Measurements from ENCODE around the gene POLR1G.

Gene POLR1G, protein sequence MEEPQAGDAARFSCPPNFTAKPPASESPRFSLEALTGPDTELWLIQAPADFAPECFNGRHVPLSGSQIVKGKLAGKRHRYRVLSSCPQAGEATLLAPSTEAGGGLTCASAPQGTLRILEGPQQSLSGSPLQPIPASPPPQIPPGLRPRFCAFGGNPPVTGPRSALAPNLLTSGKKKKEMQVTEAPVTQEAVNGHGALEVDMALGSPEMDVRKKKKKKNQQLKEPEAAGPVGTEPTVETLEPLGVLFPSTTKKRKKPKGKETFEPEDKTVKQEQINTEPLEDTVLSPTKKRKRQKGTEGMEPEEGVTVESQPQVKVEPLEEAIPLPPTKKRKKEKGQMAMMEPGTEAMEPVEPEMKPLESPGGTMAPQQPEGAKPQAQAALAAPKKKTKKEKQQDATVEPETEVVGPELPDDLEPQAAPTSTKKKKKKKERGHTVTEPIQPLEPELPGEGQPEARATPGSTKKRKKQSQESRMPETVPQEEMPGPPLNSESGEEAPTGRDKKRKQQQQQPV

DNA sequence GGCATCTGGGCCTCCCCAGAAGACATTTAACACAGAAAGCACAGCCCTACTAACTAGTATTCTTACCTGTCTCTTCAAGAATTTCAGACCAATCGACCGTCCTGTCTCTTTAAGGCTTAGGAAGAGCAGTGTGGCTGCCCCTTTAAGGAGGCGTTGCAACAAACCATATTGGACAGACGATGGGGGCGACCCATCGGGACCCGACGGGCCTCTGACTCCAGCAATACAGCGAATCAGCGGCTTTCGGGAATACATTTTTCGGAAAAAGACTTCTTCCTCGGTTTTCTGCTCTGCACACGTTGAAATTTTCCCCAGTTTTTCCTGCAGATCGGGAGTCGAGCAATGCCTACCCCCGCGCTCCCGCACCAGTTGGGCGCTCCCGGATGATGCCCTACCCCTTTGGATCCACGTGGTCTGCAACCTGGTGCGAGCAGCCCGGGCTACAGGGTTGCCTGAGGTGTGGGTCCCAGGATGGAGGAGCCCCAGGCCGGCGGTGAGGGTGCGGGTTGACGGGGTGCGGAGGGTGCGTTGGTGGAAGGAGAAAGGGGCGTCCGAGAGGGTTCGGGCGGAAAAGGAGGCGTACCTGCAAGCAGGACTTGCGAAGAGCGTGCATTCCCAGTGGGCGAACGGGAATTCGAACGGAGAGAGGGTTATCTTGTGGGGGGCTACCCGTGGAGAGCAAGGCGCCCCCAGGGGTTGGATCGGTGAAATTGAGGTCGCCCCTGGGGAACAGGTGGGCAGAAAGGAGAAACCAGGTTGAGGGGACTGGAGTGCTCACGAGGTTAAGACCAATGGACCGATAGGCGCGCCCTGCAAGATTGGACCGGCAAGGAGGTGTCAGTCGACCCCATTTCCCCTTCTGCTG lies at the start of gene POLR1G:
TSS of gene POLR1G (plus strand) at position 419 of the 865 bp plus-strand sequence. CDS start at position 472, 53 bp downstream.
- Histone ChIP-seq H3K27ac (ENCODE audit: low read depth, low read length) (peak within 1 kb of the TSS; percentile 82), H3K4me1 (ENCODE audit: control insufficient read depth in 1 of 2, insufficient read depth in 2 of 2, low read length in 2 of 2) (peaks cover 26 to 45% of the 10 kb centered on the region in 2 donors), H3K9me3 (ENCODE audit: control insufficient read depth in 1 of 2, low read length in 2 of 2) (no peaks in the 10 kb centered on the region), H3K27me3 (ENCODE audit: control insufficient read depth in 1 of 2, insufficient read depth in 2 of 2, low read length in 2 of 2) (peaks cover 3 to 5% of the 10 kb centered on the region in 2 donors), H3K4me3 (ENCODE audit: low read depth in 1 of 2, low read length in 2 of 2) (peak within 1 kb of the TSS; percentile 83 to 95), H3K36me3 (ENCODE audit: control insufficient read depth in 1 of 2, insufficient read depth in 2 of 2, low read length in 2 of 2) (no peaks in the 10 kb centered on the region), H3K9ac (ENCODE audit: low read depth in 1 of 2, low read length in 2 of 2) (peak within 1 kb of the TSS; percentile 81 to 89)

DNA sequence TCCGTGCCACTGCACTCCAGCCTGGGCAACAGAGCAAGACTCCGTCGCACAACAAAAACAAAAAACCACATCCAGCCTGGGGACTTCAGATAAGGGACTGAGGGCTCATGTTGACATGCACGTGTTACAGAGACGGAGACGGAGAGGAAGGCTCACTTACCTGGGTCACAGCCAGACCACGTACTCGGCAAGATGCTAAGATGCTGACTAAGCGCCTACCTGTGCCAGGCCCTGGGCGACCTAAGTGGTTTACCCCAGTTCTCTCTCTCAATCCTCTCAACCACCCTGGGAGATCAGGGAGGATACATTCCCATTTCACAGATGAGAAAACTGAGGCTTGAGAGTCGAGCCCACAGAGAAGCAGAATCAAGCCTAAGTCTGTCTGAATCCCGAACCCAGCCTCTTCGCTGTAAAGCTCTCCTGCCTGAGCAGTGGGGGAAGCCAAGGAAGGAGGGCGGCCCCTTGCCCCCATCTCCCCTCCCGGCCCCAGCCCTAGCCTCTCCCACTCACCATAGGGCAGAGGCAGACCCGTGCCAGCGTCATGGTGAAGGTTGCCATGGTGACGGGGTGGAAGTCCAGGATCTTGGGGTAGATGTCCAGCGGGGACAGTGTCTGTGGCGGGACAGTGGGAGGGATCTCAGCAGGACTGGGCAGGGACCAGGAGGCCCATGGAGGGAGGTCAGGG lies 49.5 kb upstream of the POLR1G start:
- Histone ChIP-seq H3K4me3 (ENCODE audit: low read depth in 1 of 2, low read length in 2 of 2) (no peak overlapping the region), H3K9me3 (ENCODE audit: control insufficient read depth in 1 of 2, low read length in 2 of 2) (no peaks in the 10 kb centered on the region), H3K27me3 (ENCODE audit: control insufficient read depth in 1 of 2, insufficient read depth in 2 of 2, low read length in 2 of 2) (no peaks in the 10 kb centered on the region), H3K4me1 (ENCODE audit: control insufficient read depth in 1 of 2, insufficient read depth in 2 of 2, low read length in 2 of 2) (no peaks in the 10 kb centered on the region), H3K9ac (ENCODE audit: low read depth in 1 of 2, low read length in 2 of 2) (no peak overlapping the region), H3K36me3 (ENCODE audit: control insufficient read depth in 1 of 2, insufficient read depth in 2 of 2, low read length in 2 of 2) (peaks cover 0 to 23% of the 10 kb centered on the region in 2 donors), H3K27ac (ENCODE audit: low read depth, low read length) (no peak overlapping the region)

DNA sequence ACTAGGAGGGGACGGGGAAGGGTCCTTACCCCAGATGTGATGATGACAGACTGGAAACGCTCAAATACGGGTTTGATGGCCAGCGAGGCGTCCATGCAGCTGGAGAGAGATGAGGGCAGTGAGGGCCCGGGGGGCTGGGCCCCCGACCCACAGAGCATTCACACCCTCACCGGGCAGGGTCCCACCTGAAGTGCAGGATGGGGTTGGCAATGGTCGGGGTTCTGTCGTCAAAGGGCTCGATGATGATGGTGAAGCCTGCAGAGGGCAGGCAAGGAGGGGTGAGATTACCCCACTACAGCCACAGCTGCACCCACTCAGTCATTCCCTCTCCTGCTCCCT lies 49.0 kb upstream of the POLR1G start:
- H3K36me3 ChIP-seq (ENCODE audit: control insufficient read depth in 1 of 2, insufficient read depth in 2 of 2, low read length in 2 of 2) = peaks cover 0 to 25% of the 10 kb centered on the region in 2 donors
- H3K27me3 ChIP-seq (ENCODE audit: control insufficient read depth in 1 of 2, insufficient read depth in 2 of 2, low read length in 2 of 2) = no peaks in the 10 kb centered on the region
- no peaks in the 10 kb centered on the region for H3K4me1 ChIP-seq (ENCODE audit: control insufficient read depth in 1 of 2, insufficient read depth in 2 of 2, low read length in 2 of 2)
- no peak overlapping the region for H3K27ac ChIP-seq (ENCODE audit: low read depth, low read length)
- no peak overlapping the region for H3K9ac ChIP-seq (ENCODE audit: low read depth in 1 of 2, low read length in 2 of 2)
- no peaks in the 10 kb centered on the region for H3K9me3 ChIP-seq (ENCODE audit: control insufficient read depth in 1 of 2, low read length in 2 of 2)
- H3K4me3 ChIP-seq (ENCODE audit: low read depth in 1 of 2, low read length in 2 of 2) = no peak overlapping the region

DNA sequence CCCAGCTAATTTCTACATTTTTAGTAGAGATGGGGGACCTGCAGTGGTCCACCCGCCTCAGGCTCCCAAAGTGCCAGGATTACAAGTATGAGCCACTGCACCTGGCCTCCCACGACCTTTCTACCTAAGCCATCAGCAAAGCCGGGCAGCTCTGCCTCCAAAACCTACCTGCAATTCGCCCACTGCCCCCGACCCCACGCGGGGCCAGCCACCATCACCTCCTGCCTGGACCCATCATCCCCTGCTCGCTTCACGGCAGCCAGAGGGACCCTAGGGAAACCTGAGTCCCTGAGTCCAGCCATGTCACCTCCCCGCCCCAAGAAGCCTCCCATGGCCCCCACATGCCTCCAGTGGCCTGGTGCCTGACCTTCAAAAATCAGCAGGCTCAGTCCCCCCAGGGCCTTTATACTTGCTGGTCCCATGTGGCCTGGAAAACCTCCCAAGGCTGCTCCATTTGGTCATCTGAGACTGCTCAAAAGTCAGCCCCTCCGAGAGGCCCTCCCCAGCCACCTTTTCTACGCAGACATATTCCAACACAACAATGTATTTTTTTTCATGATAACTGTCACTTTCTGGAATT lies 48.1 kb upstream of the POLR1G start:
- Histone ChIP-seq H3K4me3 (ENCODE audit: low read depth in 1 of 2, low read length in 2 of 2) (no peak overlapping the region), H3K27me3 (ENCODE audit: control insufficient read depth in 1 of 2, insufficient read depth in 2 of 2, low read length in 2 of 2) (no peaks in the 10 kb centered on the region), H3K9me3 (ENCODE audit: control insufficient read depth in 1 of 2, low read length in 2 of 2) (no peaks in the 10 kb centered on the region), H3K4me1 (ENCODE audit: control insufficient read depth in 1 of 2, insufficient read depth in 2 of 2, low read length in 2 of 2) (no peaks in the 10 kb centered on the region), H3K27ac (ENCODE audit: low read depth, low read length) (no peak overlapping the region), H3K36me3 (ENCODE audit: control insufficient read depth in 1 of 2, insufficient read depth in 2 of 2, low read length in 2 of 2) (peaks cover 0 to 21% of the 10 kb centered on the region in 2 donors), H3K9ac (ENCODE audit: low read depth in 1 of 2, low read length in 2 of 2) (no peak overlapping the region)

DNA sequence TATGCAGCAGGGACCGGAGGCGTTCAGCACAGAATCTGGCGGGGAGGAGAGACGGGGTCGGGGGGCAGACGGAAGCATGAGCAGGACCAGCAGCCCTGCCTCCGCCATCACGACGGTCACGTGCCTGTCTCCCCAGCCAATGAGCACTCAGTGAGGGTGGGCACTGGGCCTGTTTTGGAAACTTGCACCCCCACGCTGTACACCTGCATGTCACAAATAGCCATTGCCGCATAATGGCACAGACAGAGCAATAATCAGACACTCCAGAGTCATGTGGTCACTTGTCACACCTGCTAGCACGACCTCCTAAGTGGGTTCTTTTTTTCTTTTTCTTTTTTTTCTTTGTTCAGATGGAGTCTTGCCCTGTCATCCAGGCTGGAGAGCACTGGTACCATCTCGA lies 44.8 kb upstream of the POLR1G start:
- H3K9ac ChIP-seq (ENCODE audit: low read depth in 1 of 2, low read length in 2 of 2) = no peak overlapping the region
- H3K4me3 ChIP-seq (ENCODE audit: low read depth in 1 of 2, low read length in 2 of 2) = no peak overlapping the region
- no peaks in the 10 kb centered on the region for H3K4me1 ChIP-seq (ENCODE audit: control insufficient read depth in 1 of 2, insufficient read depth in 2 of 2, low read length in 2 of 2)
- no peak overlapping the region for H3K27ac ChIP-seq (ENCODE audit: low read depth, low read length)
- H3K27me3 ChIP-seq (ENCODE audit: control insufficient read depth in 1 of 2, insufficient read depth in 2 of 2, low read length in 2 of 2) = no peaks in the 10 kb centered on the region
- no peaks in the 10 kb centered on the region for H3K9me3 ChIP-seq (ENCODE audit: control insufficient read depth in 1 of 2, low read length in 2 of 2)
- peaks cover 0 to 15% of the 10 kb centered on the region in 2 donors for H3K36me3 ChIP-seq (ENCODE audit: control insufficient read depth in 1 of 2, insufficient read depth in 2 of 2, low read length in 2 of 2)

DNA sequence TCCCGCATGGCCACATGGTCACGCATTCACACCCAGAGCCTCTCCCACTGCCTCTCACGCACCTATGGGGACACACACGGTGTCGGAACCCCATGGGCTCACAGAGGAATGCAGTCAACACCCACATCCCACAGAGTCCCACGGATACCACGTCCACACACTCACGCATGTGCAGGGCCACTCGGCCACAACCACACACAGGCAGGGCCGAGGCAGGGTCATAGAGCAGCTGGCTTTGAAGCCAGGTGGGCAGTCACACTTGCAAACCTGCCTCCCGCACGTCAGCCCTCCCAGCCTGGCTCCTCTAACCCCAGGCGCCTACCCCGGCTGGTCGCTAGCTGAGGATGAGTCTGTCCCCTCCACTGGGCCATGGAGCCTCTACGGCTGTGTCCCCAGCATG lies 44.2 kb upstream of the POLR1G start:
- no peaks in the 10 kb centered on the region for H3K4me1 ChIP-seq (ENCODE audit: control insufficient read depth in 1 of 2, insufficient read depth in 2 of 2, low read length in 2 of 2)
- H3K4me3 ChIP-seq (ENCODE audit: low read depth in 1 of 2, low read length in 2 of 2) = no peak overlapping the region
- H3K27ac ChIP-seq (ENCODE audit: low read depth, low read length) = no peak overlapping the region
- peaks cover 0 to 15% of the 10 kb centered on the region in 2 donors for H3K36me3 ChIP-seq (ENCODE audit: control insufficient read depth in 1 of 2, insufficient read depth in 2 of 2, low read length in 2 of 2)
- H3K27me3 ChIP-seq (ENCODE audit: control insufficient read depth in 1 of 2, insufficient read depth in 2 of 2, low read length in 2 of 2) = no peaks in the 10 kb centered on the region
- H3K9me3 ChIP-seq (ENCODE audit: control insufficient read depth in 1 of 2, low read length in 2 of 2) = no peaks in the 10 kb centered on the region
- H3K9ac ChIP-seq (ENCODE audit: low read depth in 1 of 2, low read length in 2 of 2) = no peak overlapping the region

DNA sequence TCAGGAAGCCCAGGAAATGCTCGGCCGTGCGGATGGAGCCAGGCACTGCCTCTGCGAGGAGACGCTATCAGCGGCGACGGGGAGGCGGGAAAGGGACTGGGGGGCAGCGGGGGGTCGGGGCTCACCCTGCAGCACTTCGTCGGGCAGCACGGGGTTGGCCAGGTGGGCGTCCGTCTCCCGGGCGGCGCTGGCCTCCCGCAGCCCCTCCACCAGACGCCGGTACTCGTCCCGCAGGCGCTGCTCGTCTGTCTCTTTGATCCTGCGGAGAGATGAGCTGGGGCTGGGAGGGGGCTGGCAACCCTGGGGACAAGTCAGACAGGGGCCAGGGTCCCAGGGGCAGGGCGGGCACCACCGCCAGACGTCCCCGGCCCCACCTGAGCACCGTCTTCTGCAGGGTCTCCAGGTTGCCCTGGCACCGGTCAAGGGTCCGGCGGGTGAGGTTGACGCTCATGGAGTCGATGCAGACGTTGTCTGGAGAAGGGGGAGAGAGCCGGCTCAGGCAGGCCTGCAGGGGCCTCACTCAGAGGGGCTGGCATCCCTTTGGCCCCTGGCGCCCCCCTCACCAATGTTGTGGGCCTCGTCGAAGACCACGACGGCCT lies 42.5 kb upstream of the POLR1G start:
- Histone ChIP-seq H3K4me1 (ENCODE audit: control insufficient read depth in 1 of 2, insufficient read depth in 2 of 2, low read length in 2 of 2) (no peaks in the 10 kb centered on the region), H3K36me3 (ENCODE audit: control insufficient read depth in 1 of 2, insufficient read depth in 2 of 2, low read length in 2 of 2) (peaks cover 0 to 13% of the 10 kb centered on the region in 2 donors), H3K9me3 (ENCODE audit: control insufficient read depth in 1 of 2, low read length in 2 of 2) (no peaks in the 10 kb centered on the region), H3K27me3 (ENCODE audit: control insufficient read depth in 1 of 2, insufficient read depth in 2 of 2, low read length in 2 of 2) (no peaks in the 10 kb centered on the region), H3K9ac (ENCODE audit: low read depth in 1 of 2, low read length in 2 of 2) (no peak overlapping the region), H3K27ac (ENCODE audit: low read depth, low read length) (no peak overlapping the region), H3K4me3 (ENCODE audit: low read depth in 1 of 2, low read length in 2 of 2) (no peak overlapping the region)

DNA sequence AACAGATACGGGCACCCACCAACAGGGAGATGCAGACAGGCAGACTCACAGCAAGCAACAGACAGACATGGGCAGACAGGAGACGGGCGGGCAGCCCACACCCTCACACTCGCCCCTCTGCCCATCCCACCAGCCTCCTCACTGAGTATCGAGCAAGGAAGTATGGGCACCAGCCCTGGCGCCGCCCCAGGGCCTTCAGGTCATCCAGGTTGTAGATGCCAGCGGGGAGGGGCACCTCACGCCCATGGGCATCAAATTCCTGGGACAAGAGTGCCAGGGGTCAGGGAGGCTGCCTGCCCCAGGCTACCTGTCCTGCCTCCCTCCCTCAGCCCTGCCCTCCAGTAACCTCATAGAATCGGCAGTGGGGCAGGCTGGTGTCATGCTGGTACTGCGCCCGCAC lies 41.7 kb upstream of the POLR1G start:
- Histone ChIP-seq H3K4me1 (ENCODE audit: control insufficient read depth in 1 of 2, insufficient read depth in 2 of 2, low read length in 2 of 2) (peaks cover 0 to under 1% of the 10 kb centered on the region in 2 donors), H3K9ac (ENCODE audit: low read depth in 1 of 2, low read length in 2 of 2) (no peak overlapping the region), H3K4me3 (ENCODE audit: low read depth in 1 of 2, low read length in 2 of 2) (no peak overlapping the region), H3K9me3 (ENCODE audit: control insufficient read depth in 1 of 2, low read length in 2 of 2) (no peaks in the 10 kb centered on the region), H3K27ac (ENCODE audit: low read depth, low read length) (no peak overlapping the region), H3K36me3 (ENCODE audit: control insufficient read depth in 1 of 2, insufficient read depth in 2 of 2, low read length in 2 of 2) (peaks cover 0 to 11% of the 10 kb centered on the region in 2 donors), H3K27me3 (ENCODE audit: control insufficient read depth in 1 of 2, insufficient read depth in 2 of 2, low read length in 2 of 2) (no peaks in the 10 kb centered on the region)

DNA sequence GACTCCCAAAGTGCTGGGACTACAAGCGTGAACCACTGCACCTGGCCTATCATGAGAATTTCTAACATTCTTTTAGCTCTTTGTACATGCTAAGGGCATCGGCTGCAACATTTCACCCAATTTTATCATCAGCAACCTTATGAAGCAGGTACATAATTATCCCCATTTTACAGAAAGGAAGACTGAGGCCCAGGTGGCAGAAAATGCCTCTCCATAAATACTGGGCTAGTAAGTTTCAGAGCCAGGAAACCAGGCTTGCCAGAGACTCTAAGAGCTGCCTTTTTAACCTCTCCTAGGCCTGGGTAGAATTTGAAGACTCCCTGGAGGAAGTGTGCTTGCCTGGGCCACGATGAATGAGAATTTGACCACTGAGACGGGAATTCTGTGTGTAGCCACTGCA lies 38.3 kb upstream of the POLR1G start:
- Histone ChIP-seq H3K4me1 (ENCODE audit: control insufficient read depth in 1 of 2, insufficient read depth in 2 of 2, low read length in 2 of 2) (peaks cover 0 to 7% of the 10 kb centered on the region in 2 donors), H3K27ac (ENCODE audit: low read depth, low read length) (no peak overlapping the region)

More for the DNA sequence above, 38.3 kb upstream of the POLR1G start:
- Histone ChIP-seq H3K9me3 (ENCODE audit: control insufficient read depth in 1 of 2, low read length in 2 of 2) (no peaks in the 10 kb centered on the region), H3K27me3 (ENCODE audit: control insufficient read depth in 1 of 2, insufficient read depth in 2 of 2, low read length in 2 of 2) (no peaks in the 10 kb centered on the region), H3K9ac (ENCODE audit: low read depth in 1 of 2, low read length in 2 of 2) (no peak overlapping the region), H3K36me3 (ENCODE audit: control insufficient read depth in 1 of 2, insufficient read depth in 2 of 2, low read length in 2 of 2) (no peaks in the 10 kb centered on the region), H3K4me3 (ENCODE audit: low read depth in 1 of 2, low read length in 2 of 2) (no peak overlapping the region)

Measured in duodenal mucosa (tissue), 2 donors.